AG08395 (cell line): ENCODE measurements around the gene MARK3.

Source experiments
- DNase-seq: peaks from one replicate; pipeline ENCODE4 v3.0.0; 2012; ENCODE audit warnings: mixed read lengths, low spot score

MARK3 gene

GRCh38 chr14:103536693-103537092 is 151.5 kb downstream of the MARK3 start:
- no peak for DNase-seq

GRCh38 chr14:103537175-103537990 is 152.2 kb downstream of the MARK3 start:
- DNase-seq, result no peak

GRCh38 chr14:103538291-103539055 is 153.3 kb downstream of the MARK3 start:
- DNase-seq, result no peak

- no peak for DNase-seq
Measured at GRCh38 chr14:103539056-103539825, 154.0 kb downstream of the MARK3 start.

GRCh38 chr14:103540821-103541708 is 155.8 kb downstream of the MARK3 start:
- DNase-seq, result no peak

GRCh38 chr14:103541709-103542604 is 156.7 kb downstream of the MARK3 start:
- no peak for DNase-seq

- peak; percentile 70 for DNase-seq
Measured at GRCh38 chr14:103542605-103543088, 157.4 kb downstream of the MARK3 start.

GRCh38 chr14:103543140-103543539 is 157.9 kb downstream of the MARK3 start:
- no peak for DNase-seq

GRCh38 chr14:103543721-103544387 is 158.6 kb downstream of the MARK3 start:
- no peak for DNase-seq

- no peak for DNase-seq
Measured at GRCh38 chr14:103544388-103545218, 159.4 kb downstream of the MARK3 start.

- DNase-seq, result no peak
Measured at GRCh38 chr14:103545219-103545914, 160.2 kb downstream of the MARK3 start.

- DNase-seq, result no peak
Measured at GRCh38 chr14:103545915-103546651, 160.9 kb downstream of the MARK3 start.

GRCh38 chr14:103546652-103547454 is 161.6 kb downstream of the MARK3 start:
- peak; percentile 69 for DNase-seq

GRCh38 chr14:103547455-103547940 is 162.3 kb downstream of the MARK3 start:
- no peak for DNase-seq

- no peak for DNase-seq
Measured at GRCh38 chr14:103547941-103548462, 162.8 kb downstream of the MARK3 start.
